Activated CD8-positive, alpha-beta memory T cell treated with anti-CD3 and anti-CD28 coated beads for 4 hours (primary cell): ENCODE results near the gene POR.
"Not testable (repeated sequence)": the region's sequence is repeated elsewhere in the genome, so short reads cannot be mapped to it uniquely, and the experiment has no call there.

Source experiments
- DNase-seq, 2 donors: peaks; one replicate each; pipeline ENCODE4 v3.0.0-alpha.2; 2020; ENCODE audit warnings: low read depth in 2 of 2

POR gene

GRCh38 chr7:75989500-75990388 is 74.8 kb downstream of the POR start:
- DNase-seq = no peak

DNA sequence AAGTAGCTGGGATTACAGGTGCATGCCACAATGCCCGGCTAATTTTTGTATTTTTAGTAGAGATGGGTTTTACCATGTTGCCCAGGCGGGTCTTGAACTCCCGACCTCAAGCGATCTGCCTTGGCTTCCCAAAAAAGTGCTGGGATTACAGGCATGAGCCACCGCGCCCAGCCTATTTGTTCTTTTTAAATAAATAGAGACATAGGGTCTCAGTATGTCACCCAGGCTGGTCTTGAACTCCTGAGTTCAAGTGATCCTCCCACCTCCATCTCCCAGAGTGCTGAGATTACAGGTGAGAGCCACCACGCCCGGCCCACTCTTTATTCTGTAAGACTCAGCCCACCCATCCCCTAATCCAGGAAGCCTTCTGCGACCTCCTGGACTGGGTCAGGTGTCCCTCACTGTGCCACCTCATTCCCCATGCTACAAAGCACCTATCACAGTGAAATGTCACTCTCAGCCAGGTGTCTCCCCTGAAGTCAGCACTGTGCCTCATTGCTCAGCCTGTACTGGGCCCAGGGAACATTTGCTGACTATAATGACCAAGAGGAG is 76.7 kb downstream of the POR start:
- no peak for DNase-seq

DNA sequence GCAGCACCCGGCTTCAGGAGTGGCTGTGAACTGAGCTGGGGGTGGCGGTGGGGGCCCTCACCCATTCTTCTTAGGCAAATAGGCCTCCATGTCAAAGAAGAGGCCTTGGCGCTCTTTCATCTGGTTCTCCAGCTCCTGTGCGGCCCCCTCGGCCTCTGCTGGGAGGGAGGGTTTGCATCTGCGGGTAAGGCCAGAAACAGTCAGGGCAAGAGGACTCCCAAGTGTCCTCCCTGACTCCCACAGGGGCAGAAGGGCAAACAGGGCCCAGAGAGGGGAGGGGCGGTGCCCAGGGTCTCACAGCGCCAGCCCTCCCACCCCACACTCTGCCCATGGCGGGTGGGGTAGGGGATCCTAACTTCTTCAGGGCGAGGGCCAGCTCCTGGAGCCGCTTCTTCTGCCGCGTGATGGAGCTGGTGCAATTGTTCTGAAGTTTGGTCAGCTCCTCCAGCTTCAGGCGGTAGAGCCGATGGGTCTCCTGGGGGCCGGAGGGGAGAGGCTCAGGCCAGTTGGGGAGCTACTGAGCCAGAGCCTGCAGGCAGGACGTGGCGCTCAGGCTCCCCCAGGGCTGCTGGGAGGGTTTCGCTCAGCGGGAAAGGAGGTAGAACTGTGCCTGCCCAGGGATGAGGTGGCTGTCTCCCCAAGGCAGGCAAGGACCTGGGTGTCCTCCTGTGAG is 77.3 kb downstream of the POR start:
- DNase-seq = no peak

DNA sequence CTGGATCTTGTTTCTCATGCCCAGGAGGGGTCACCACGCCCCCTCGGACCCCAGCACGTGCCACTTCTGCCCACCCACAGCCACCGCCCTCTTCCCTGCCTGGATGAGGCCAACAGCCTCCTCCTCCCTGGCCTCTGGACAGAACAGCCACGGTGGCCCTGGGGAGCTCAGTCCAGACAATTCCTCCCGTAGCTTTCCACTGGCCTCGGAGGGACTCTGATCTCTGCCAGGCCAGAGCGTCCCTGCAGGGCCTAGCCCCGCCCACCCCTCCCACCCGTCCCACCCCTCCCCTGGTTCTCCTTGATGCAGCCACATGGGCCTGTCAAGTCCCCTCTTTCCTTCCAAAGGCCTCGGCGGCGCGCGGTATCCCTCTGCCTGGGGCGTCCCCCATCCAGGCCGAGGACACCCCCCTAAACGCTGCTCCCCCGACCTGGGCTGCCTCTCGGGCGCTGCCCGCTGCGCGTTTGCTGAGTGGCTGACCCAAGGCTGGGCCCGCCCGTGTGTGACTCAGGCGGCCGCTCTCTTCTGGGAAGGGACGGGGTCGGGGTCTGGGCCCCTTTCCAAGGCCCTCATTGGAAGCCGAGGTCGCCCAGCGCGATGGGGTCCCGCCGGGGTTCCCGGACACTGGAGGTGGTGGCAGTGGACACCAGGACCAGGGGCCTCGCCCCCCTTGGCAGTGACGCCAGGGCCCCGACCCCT is 78.9 kb downstream of the POR start:
- DNase-seq = no peak

- peak; percentile 81 to 86 for DNase-seq
Observed at GRCh38 chr7:75994388-75995051, 79.6 kb downstream of the POR start, which contains the start of gene TMEM120A. Gene TMEM120A (minus strand): TSS chr7:75994595. CDS start chr7:75994570, 25 bp downstream.

- no peak for DNase-seq
Observed at GRCh38 chr7:75995052-75995471, 80.1 kb downstream of the POR start.

GRCh38 chr7:75995996-75996395 is 81.0 kb downstream of the POR start:
- DNase-seq = no peak

GRCh38 chr7:75996476-75996875 is 81.5 kb downstream of the POR start:
- DNase-seq = no peak

GRCh38 chr7:75998038-75998437 is 83.1 kb downstream of the POR start:
- no peak for DNase-seq

GRCh38 chr7:76000566-76000965 is 85.6 kb downstream of the POR start:
- no peak for DNase-seq

GRCh38 chr7:76002139-76002538 is 87.2 kb downstream of the POR start:
- DNase-seq = no peak

- DNase-seq = no peak
Observed at GRCh38 chr7:76002822-76003221, 87.9 kb downstream of the POR start.

DNA sequence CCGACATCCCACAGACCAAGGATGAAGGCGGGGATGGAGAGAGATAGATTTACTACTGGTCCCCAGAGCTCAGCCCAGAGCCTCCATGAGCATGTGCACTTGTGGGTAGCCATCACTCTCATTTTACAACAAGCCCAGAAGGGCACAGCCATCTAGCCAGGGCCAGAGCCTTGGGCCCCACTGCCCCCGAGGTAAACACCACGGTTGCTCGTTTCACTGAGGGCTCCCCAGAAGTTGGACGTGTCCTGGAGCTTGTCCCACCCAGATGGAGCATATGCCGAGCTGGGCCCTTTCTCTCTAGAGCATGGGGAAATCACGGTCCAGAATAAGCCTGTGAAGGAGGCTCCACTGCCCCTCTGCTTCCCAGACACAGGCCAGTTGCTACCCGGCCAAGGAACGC is 88.4 kb downstream of the POR start:
- no peak for DNase-seq

GRCh38 chr7:76005004-76005403 is 90.0 kb downstream of the POR start:
- DNase-seq = not testable (repeated sequence)

GRCh38 chr7:76008156-76008687 is 93.3 kb downstream of the POR start:
- no peak for DNase-seq

GRCh38 chr7:76009672-76010600 is 95.0 kb downstream of the POR start:
- no peak for DNase-seq

DNA sequence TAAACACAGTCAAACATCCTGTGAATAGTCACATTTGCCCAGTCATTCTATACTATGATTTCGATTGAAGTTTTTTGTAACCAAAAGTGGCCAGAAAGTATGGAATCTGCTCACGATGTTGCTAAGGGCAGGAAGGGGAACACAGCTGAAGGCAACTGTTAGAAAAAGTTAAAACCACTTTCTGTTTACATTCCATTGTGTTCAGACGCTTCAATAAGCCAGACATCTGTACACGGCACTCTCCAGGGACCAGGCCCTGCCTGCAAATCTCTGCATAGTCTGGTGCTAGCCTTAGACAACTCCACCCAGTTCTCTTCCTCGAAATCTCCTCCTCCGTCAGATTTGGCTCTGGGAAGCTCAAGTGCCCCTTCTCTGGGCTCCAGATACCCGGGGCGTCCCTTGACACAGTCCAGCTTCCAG is 96.5 kb downstream of the POR start:
- no peak for DNase-seq

DNA sequence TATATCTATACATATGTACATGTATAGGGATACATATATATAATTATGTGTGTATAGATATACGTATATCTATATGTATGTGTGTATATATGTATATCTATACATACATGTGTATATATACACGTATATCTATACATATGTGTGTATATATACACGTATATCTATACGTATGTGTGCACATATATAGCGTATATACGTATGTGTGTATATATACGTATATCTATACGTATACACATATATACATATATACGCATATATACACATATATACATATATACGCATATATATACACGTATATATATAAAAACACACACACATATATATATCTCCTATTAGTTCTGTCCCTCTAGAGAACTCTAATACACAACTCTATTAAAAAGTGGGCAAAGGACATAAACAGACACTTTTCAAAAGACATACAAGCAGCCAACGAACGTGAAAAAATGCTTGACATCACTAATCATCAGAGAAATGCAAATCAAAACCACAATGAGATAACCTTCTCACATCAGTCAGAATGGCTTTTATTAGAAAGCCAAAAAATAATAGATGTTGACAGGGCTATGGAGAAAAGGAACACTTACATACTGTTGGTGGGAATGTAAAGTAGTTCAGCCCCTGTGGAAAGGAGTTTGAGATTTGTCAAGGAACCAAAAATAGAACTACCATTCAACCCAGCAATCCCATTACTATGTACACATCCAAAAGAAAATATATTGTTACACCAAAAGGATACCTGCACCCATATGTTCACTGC is 101.4 kb downstream of the POR start:
- no peak for DNase-seq

- DNase-seq = not testable (repeated sequence)
Observed at GRCh38 chr7:76018520-76018919, 103.6 kb downstream of the POR start.
